GM23248 (cell line): Measurements from ENCODE around the gene NCOA4.

Experiments
- EZH2 ChIP-seq: fragments of 200-600 bp; sonication (generic); IDR thresholded peaks from 2 replicates; pipeline ENCODE4 v1.6.1; 2018; ENCODE audit warnings: antibody characterized with exemption, mild to moderate bottlenecking; ENCODE audit not compliant: insufficient read depth, poor library complexity, severe bottlenecking
- EZH2phosphoT487 ChIP-seq: fragments of 200-600 bp; sonication (generic); IDR thresholded peaks from 2 replicates; pipeline ENCODE4 v1.6.1; 2018; ENCODE audit warnings: antibody characterized with exemption, moderate library complexity, mild to moderate bottlenecking, low read depth; ENCODE audit not compliant: insufficient read depth

- TF ChIP-seq EZH2 = no peak
- no peak for TF ChIP-seq EZH2phosphoT487
Measured at GRCh38 chr10:46035923-46036849, 5.8 kb upstream of the NCOA4 start.
